Lower leg skin (tissue), 4 donors: ENCODE measurements around the gene DDX1. TPM values are rescaled to one million over a fixed set of nuclear protein-coding genes. Genes with fewer than 3 reads are reported as not detected.

ENCODE experiments used
- DNase-seq, 2 donors: peaks; one replicate each; pipeline ENCODE4 v3.0.0-alpha.2; 2019; ENCODE audit warnings: low spot score in 2 of 2
- H3K4me3 ChIP-seq: fragments of 200-600 bp; sonication (generic); 2 replicates; pipeline ENCODE4 v1.5.1; 2017; ENCODE audit warnings: mild to moderate bottlenecking, low read depth; ENCODE audit not compliant: poor library complexity, severe bottlenecking
- POLR2A ChIP-seq, 2 donors: fragments of 450-650 bp; IDR thresholded peaks; one replicate each; pipeline ENCODE4 v1.6.1; 2016 to 2017; ENCODE audit warnings: antibody characterized with exemption in 2 of 2, mild to moderate bottlenecking in 1 of 2, moderate library complexity in 1 of 2
- WGBS, 2 donors: methylation state at CpG; one replicate each; pipeline ENCODE4 v1.1.5; 2018; 5-methylcytosine and 5-hydroxymethylcytosine counted together
- intact Hi-C: fragments of 100-400 bp; cut with DNase I; formaldehyde crosslinking; loops from one replicate; pipeline ENCODE4 v1.15.0; 2023; ENCODE audit warnings: low total_unique reads
- total RNA-seq, 4 donors: library from RNA; depleted of rRNA; stranded (reverse); fragments of >200 nt; gene quantifications; one replicate each; pipeline ENCODE4 v1.1.0, GENCODE V29; 2016
- TF ChIP-seq, protein P1 (sequence below), 3 donors: fragments of 450-650 bp; IDR thresholded peaks; one replicate each; pipeline ENCODE4 v1.5.1; 2016; ENCODE audit warnings: antibody characterized with exemption in 3 of 3, mild to moderate bottlenecking in 3 of 3, moderate library complexity in 2 of 3

DDX1 gene
- total RNA-seq, 4 donors from 2014 or later, result 38.8 to 55.5 (median 44.4) TPM

DNA sequence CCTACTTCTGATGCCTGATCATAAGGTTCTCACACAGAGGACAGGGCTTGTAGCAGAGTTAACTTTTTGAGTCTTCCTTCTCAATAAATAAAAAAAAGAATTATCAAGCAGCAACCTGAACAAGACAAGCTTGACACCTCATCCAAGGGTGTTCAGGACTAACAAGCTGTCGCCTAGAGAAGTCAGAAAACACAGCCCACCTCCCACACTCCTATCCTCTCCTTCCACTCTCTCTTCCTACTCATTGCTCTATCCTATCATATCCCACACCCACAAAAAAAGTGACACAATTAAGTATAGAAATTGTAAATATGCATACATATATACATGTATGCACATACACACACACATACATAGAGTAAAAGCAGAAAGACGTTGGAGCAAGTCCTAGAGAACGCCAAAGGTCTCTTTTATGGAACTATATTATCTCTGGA lies 35.9 kb upstream of the DDX1 start:
- DNase-seq, result no peak
- 87 to 90% methylated on average over 3 of the region's 3 CpGs for WGBS, 2 donors
- intact Hi-C loops, result no loop called here
- TF ChIP-seq, protein P1, sequence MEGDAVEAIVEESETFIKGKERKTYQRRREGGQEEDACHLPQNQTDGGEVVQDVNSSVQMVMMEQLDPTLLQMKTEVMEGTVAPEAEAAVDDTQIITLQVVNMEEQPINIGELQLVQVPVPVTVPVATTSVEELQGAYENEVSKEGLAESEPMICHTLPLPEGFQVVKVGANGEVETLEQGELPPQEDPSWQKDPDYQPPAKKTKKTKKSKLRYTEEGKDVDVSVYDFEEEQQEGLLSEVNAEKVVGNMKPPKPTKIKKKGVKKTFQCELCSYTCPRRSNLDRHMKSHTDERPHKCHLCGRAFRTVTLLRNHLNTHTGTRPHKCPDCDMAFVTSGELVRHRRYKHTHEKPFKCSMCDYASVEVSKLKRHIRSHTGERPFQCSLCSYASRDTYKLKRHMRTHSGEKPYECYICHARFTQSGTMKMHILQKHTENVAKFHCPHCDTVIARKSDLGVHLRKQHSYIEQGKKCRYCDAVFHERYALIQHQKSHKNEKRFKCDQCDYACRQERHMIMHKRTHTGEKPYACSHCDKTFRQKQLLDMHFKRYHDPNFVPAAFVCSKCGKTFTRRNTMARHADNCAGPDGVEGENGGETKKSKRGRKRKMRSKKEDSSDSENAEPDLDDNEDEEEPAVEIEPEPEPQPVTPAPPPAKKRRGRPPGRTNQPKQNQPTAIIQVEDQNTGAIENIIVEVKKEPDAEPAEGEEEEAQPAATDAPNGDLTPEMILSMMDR (IDR thresholded peaks at IDR 0.05), result no peak
- TF ChIP-seq POLR2A (IDR thresholded peaks at IDR 0.05), result no peak
- no peak overlapping the region for H3K4me3 ChIP-seq

DNA sequence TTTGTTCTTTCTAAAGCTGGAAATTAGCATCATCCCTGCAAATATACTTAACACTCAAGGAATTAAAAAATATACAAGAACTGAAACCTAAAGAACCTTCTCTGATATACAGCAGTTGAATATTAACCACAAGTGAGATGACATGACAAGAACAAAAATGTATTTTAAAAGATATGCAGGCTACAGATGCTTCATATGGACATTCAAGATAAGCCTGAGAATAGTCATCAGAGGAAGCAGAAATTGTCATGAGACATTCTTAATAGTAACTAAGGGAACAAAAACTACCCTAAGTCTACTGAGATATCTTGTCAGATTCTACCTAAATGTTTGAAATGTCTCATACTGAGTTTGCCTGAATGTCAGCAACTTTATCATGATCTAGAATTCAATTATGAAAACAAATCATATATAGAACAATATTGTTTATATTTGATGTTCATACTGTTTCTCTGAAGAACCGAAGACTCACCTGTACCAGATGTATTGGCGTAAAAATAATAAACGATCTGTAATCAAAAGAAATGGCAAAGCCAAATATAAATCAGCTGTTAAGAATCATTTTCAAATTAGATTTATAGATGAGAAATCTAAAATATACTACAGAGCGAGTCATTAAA lies 35.2 kb upstream of the DDX1 start:
- intact Hi-C loops, result no loop called here

DNA sequence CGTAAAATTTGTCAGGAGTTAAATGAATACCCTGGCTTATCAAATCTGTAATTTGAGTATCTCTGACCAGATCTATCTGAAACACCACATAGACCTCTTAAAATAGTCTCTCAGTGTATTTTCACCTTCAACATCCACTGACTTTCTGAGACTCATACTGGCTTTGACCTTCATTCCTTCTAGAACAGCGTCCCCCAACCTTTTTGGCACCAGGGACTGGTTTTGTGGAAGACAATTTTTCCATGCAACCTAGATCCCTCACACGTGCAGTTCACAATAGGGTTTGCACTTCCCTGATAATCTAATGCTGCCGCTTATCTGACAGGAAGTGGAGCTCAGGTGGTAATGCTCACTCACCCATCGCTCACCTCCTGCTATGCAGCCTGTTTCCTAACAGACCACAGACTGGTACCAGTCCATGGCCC lies 33.8 kb upstream of the DDX1 start:
- no peak for DNase-seq
- no peak overlapping the region for H3K4me3 ChIP-seq
- intact Hi-C loops, result no loop called here
- TF ChIP-seq, protein P1 (IDR thresholded peaks at IDR 0.05), result no peak
- TF ChIP-seq POLR2A (IDR thresholded peaks at IDR 0.05), result no peak
- 72 to 73% methylated on average over 5 of the region's 5 CpGs for WGBS, 2 donors

More for the DNA sequence above, 35.2 kb upstream of the DDX1 start:
- TF ChIP-seq POLR2A (IDR thresholded peaks at IDR 0.05), result no peak
- TF ChIP-seq, protein P1 (IDR thresholded peaks at IDR 0.05), result no peak
- no peak for DNase-seq
- WGBS, 2 donors, result 88 to 90% methylated on average over 4 of the region's 4 CpGs
- H3K4me3 ChIP-seq, result no peak overlapping the region

DNA sequence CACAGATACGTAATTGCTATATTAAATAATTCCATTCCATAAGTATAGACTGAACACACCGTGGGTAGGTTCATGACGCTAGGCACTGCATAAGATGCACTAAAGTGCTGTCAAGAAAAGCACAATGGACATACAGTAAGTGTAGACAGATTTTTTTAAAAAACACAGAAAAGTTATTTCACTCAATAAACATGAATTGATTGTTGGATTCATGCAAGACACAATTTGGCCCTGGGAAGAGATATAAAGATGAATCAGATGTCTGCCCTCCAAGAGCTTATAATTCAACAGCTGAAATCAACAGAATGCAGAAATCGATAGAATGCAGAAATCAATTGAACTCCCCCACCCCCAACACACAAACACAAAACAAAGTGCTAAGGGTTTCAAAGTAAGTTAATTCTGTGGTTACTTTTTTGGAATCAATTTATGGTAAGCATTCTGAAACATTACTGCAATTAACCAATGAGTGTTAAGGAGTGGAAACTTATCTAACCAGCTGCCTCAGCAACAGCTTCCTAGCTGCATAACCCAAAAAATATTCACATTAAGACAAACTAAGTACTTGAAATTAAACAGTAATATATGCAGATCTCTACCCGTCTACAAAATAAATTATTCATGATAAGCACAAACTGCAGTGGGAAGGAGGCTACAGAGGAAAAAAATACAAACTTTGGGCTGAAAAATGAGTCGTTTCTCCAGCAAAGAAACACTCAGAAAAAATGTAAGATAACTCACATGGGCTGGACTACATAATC lies 32.1 kb upstream of the DDX1 start:
- no peak overlapping the region for H3K4me3 ChIP-seq
- 63 to 68% methylated on average over 6 of the region's 6 CpGs for WGBS, 2 donors
- TF ChIP-seq POLR2A (IDR thresholded peaks at IDR 0.05), result no peak
- TF ChIP-seq, protein P1 (IDR thresholded peaks at IDR 0.05), result no peak
- DNase-seq, result no peak
- intact Hi-C loops, result no loop called here

DNA sequence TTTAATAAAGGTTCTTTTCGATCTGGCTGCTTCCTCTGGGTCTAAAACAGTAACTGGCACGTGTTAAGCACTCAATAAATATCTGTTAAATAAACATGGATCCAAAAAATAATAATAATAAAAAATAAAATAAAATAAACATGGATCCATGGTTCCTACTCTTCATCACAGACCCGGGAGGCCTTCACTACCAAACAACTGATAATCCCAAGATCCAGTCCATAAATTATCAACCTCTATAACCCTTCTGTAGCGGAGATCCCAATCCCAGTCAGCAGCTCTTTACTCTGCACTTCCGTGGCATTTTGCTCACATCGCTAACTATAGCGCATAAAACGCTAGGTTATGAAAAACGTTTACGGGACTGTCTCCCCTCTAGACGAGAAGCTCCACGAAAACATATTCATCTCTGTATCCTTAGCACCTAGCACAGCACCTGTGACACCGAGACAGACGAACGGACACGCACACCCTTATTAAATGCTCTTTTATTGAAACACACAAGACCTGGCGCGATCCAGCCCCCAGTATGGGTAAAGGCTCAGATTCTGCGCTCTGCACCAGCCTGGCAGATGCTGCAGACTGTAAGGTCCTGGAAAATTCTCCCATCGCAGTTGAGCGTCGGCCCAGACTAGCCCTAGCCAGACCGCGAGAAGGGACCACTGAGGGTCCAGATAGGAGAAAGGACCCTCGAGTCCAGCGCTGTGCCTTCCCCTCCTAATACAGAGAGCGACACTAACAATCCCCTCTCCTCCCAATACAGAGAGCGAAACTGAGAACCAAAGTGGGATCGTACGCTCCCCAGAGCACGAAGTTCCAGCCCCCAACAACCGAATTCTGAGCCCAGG lies 31.3 kb upstream of the DDX1 start:
- 1% methylated on average over 27 to 32 of the region's 32 CpGs for WGBS, 2 donors
- no peak for TF ChIP-seq POLR2A (IDR thresholded peaks at IDR 0.05)
- TF ChIP-seq, protein P1 (IDR thresholded peaks at IDR 0.05), result no peak
- DNase-seq, result no peak
- H3K4me3 ChIP-seq, result peak overlapping the region; percentile 96
- intact Hi-C loops, result no loop called here
